Osteoblast (primary cell): ENCODE data around the gene THRA. TPM values are rescaled to one million over a fixed set of nuclear protein-coding genes. Genes with fewer than 3 reads are reported as not detected.

Source experiments
- DNase-seq: peaks from one replicate; pipeline ENCODE4 v3.0.0; 2011; ENCODE audit warnings: low spot score, mixed read lengths; ENCODE audit not compliant: insufficient read length; ENCODE audit errors: missing footprints
- H2AFZ ChIP-seq: 2 replicates; pipeline ENCODE4 v1.6.0; 2011; ENCODE audit warnings: mild to moderate bottlenecking, low read length
- H3K27ac ChIP-seq: 2 replicates; pipeline ENCODE4 v1.5.1; 2011; ENCODE audit warnings: mild to moderate bottlenecking, low read depth, low read length, moderate library complexity
- H3K27me3 ChIP-seq: 2 replicates; pipeline ENCODE4 v1.6.0; 2012; ENCODE audit warnings: mild to moderate bottlenecking, control low read depth, inconsistent platforms, low read length, moderate library complexity; ENCODE audit not compliant: insufficient read depth
- H3K36me3 ChIP-seq: 2 replicates; pipeline ENCODE4 v1.5.1; 2011; ENCODE audit warnings: mild to moderate bottlenecking, low read length, control low read depth, moderate library complexity; ENCODE audit not compliant: insufficient read depth
- H3K4me1 ChIP-seq: 2 replicates; pipeline ENCODE4 v1.5.1; 2011; ENCODE audit warnings: mild to moderate bottlenecking, low read length, control low read depth, moderate library complexity; ENCODE audit not compliant: insufficient read depth
- H3K4me2 ChIP-seq: 2 replicates; pipeline ENCODE4 v1.6.0; 2011; ENCODE audit warnings: mild to moderate bottlenecking, low read length; ENCODE audit not compliant: insufficient read depth
- H3K4me3 ChIP-seq: fragments of 200-600 bp; sonication (generic); 3 replicates; pipeline ENCODE4 v1.5.1; 2012; ENCODE audit warnings: mild to moderate bottlenecking, low read length, inconsistent platforms; ENCODE audit not compliant: insufficient read depth
- H3K79me2 ChIP-seq: 2 replicates; pipeline ENCODE4 v1.6.0; 2012; ENCODE audit warnings: mild to moderate bottlenecking, low read length, control low read depth, inconsistent platforms; ENCODE audit not compliant: insufficient read depth
- H3K9me3 ChIP-seq: 2 replicates; pipeline ENCODE4 v1.5.1; 2011; ENCODE audit warnings: low read depth, low read length, control low read depth
- H4K20me1 ChIP-seq: 2 replicates; pipeline ENCODE4 v1.6.0; 2012; ENCODE audit warnings: mild to moderate bottlenecking, low read length, control low read depth; ENCODE audit not compliant: insufficient read depth
- total RNA-seq: library from RNA; depleted of rRNA; stranded (reverse); fragments of >200 nt; gene quantifications from 2 replicates; pipeline ENCODE4 v1.2.3, GENCODE V29; 2012
- TF ChIP-seq, protein P1 (sequence below): IDR thresholded peaks from 2 replicates; pipeline ENCODE4 v1.5.1; 2011; ENCODE audit warnings: mild to moderate bottlenecking, low read depth, low read length, moderate library complexity; ENCODE audit errors: extremely low read depth

THRA gene
- total RNA-seq, 1 donor = 33.3 TPM

DNA sequence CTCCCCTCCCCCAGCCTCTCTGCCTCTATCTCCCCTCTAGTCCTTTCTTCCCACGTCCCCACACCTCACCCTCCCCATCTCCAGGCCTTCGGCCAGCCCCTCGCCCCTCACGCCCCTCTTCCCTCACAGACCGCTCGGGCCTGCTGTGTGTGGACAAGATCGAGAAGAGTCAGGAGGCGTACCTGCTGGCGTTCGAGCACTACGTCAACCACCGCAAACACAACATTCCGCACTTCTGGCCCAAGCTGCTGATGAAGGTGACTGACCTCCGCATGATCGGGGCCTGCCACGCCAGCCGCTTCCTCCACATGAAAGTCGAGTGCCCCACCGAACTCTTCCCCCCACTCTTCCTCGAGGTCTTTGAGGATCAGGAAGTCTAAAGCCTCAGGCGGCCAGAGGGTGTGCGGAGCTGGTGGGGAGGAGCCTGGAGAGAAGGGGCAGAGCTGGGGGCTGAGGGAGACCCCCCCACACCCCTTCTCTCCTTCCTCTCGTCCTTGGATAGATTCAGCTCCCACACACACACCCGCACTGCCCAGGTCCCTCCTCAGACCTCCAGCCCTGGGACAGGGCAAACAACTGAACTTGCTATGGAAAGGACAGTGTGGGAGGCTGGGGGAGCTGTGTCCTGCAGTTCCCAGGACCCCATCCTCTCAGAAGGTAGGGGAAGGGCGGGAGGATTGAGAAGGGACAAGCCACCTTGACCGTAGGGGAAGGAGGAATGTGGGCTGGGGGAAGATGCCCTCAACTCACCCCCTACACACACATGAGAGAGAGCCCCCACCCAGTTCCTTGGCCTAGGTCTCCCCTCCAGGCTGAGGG, 26.5 kb downstream of the THRA start:
- no peaks in the 10 kb centered on the region for H4K20me1 ChIP-seq
- TF ChIP-seq, protein P1, sequence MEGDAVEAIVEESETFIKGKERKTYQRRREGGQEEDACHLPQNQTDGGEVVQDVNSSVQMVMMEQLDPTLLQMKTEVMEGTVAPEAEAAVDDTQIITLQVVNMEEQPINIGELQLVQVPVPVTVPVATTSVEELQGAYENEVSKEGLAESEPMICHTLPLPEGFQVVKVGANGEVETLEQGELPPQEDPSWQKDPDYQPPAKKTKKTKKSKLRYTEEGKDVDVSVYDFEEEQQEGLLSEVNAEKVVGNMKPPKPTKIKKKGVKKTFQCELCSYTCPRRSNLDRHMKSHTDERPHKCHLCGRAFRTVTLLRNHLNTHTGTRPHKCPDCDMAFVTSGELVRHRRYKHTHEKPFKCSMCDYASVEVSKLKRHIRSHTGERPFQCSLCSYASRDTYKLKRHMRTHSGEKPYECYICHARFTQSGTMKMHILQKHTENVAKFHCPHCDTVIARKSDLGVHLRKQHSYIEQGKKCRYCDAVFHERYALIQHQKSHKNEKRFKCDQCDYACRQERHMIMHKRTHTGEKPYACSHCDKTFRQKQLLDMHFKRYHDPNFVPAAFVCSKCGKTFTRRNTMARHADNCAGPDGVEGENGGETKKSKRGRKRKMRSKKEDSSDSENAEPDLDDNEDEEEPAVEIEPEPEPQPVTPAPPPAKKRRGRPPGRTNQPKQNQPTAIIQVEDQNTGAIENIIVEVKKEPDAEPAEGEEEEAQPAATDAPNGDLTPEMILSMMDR = no peak
- H3K4me3 ChIP-seq = no peak overlapping the region
- no peak overlapping the region for H3K4me2 ChIP-seq
- DNase-seq = peak; percentile 68
- no peaks in the 10 kb centered on the region for H3K79me2 ChIP-seq
- no peak overlapping the region for H2AFZ ChIP-seq
- no peak overlapping the region for H3K27ac ChIP-seq
- H3K36me3 ChIP-seq = peaks cover 53% of the 10 kb centered on the region
- no peaks in the 10 kb centered on the region for H3K9me3 ChIP-seq
- no peaks in the 10 kb centered on the region for H3K27me3 ChIP-seq
- H3K4me1 ChIP-seq = no peaks in the 10 kb centered on the region

DNA sequence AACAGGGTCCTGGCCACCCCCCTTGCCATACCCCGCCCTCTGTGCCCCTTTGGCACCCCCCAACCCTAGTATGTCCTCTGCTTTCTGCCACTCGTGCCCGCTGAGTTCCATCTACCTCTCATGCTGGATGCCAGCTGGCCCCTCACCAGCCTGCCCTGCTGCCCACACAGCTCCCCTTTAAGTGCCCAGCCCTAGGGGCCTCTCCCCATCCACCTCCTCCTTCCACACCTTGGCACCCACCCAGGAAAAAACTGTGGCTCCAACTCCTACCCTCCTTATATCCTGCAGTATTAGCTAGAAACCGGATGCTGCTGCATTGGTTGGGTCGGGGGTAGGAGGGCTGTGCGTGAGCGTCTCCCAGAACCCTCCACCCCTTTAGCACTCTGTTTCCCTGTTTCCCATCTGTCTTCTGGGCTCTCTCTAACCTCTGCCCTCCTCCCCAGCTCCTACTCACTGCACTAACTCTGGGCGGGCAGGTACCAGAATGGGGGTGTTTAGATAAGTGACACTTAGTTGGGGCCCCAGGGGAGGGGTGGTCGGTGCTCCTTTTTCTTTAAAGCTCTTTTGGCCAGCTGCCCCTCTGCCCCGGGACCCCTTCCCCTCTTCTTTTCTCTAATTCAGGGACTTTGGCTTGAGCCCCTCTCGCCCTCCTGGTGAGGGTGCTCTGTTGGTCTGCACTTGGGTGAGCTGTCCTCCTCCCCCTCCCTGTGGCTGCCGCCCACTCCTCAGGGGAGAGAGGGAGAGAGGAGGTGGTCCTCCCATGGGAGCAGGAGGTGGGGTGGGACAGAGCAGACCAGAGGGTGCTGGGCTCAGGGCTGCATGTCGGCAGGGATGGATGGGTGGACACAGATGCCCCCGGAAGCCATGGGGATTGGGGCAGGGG, 27.7 kb downstream of the THRA start:
- H3K4me1 ChIP-seq = no peaks in the 10 kb centered on the region

DNA sequence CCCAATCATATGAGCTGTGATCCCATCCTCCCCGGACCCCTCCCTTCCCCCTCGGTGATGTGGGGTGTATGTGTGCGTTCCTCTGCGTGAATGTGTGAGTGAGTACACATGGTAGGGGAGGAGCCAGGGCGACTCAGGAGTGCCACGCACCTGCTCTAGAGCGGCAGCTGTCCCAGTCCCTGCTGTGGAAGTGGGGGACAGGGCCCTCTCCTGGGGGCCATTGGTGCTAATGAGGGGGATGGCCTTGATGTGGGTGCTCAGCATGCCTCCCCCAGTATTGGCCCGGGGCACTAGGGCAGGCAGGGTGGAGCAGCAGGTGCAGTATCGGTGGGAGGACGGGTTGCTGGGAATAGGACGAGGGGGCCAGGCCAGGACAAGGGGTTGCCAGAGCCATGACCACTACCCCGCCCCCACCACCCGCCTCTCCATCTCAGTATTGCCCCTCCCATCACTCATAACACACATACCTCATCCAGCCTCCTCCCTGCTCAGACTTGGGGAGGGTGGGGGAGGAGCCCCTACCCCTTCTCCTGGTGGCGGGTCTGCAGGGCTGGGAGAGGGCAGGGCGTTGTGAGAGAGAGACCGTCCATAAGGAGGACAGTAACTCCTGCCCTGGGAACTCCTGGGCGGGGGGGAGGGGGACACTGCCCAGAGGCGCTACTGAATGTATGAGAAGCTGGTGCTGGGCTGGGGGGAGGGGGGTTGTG, 29.1 kb downstream of the THRA start:
- DNase-seq = peak; percentile 85
- Histone ChIP-seq H3K27me3 (no peaks in the 10 kb centered on the region), H4K20me1 (no peaks in the 10 kb centered on the region), H3K4me3 (no peak overlapping the region), H3K9me3 (no peaks in the 10 kb centered on the region), H3K4me2 (no peak overlapping the region), H3K36me3 (peaks cover 57% of the 10 kb centered on the region), H3K79me2 (peaks cover 2% of the 10 kb centered on the region), H3K27ac (no peak overlapping the region), H3K4me1 (no peaks in the 10 kb centered on the region), H2AFZ (no peak overlapping the region)
- TF ChIP-seq, protein P1 = no peak

More for the DNA sequence above, 27.7 kb downstream of the THRA start:
- Histone ChIP-seq H2AFZ (no peak overlapping the region), H3K27ac (no peak overlapping the region), H3K79me2 (no peaks in the 10 kb centered on the region), H3K36me3 (peaks cover 57% of the 10 kb centered on the region), H3K4me2 (no peak overlapping the region), H3K9me3 (no peaks in the 10 kb centered on the region), H3K27me3 (no peaks in the 10 kb centered on the region), H4K20me1 (no peaks in the 10 kb centered on the region), H3K4me3 (no peak overlapping the region)
- peak; percentile 77 for DNase-seq
- TF ChIP-seq, protein P1 = no peak
